HG02571 (cell line): ENCODE measurements around the gene CNKSR2.

Experiments used
- ATAC-seq: cut with Tn5 transposase; IDR thresholded peaks from one replicate; pipeline ENCODE4 v1.9.1; 2021; ENCODE audit warnings: mild to moderate bottlenecking, moderate library complexity; ENCODE audit not compliant: unreplicated experiment

CNKSR2 gene

GRCh38 chrX:21590012-21590776 lies 216.0 kb downstream of the CNKSR2 start:
- no peak for ATAC-seq

GRCh38 chrX:21606002-21606401 lies 231.8 kb downstream of the CNKSR2 start:
- no peak for ATAC-seq

DNA sequence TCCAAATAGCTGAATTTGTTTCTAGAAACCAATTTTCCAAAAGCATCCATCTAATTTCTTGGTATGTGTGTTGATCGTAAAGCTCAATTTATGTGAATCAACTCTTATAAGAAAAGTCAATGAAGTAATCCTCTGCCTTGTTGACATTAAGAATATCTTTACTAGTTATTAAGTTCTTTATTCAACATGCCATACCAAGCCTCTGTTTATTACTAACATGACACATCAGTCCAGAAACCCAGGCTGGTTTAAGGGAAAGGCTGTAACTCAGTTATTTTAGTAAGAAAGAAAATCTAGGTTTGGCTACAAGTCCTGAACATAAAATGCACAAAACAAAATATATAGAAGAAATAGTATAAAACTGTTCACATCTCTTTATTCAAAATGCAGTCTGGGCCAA lies 235.9 kb downstream of the CNKSR2 start:
- ATAC-seq: no peak

DNA sequence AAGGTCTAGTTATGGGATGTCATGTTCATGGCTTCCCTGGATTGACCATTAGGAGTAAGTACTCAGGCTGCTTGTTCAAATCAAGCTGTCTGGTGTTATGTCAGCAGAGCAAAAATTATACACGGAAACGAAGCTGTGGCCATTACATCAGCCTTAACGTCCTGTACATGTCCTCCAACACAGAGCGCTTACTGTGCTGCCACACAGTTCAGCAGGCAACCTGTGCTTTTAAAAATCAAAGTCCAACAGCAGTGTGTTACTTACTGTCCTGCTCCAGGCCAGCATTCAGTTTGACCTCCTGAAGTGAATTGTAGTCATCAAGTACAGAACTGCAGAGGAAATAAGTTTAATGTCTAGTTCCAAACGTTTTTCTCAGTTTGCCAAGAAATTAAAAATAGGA lies 237.9 kb downstream of the CNKSR2 start:
- no peak for ATAC-seq

GRCh38 chrX:21616386-21616785 lies 242.2 kb downstream of the CNKSR2 start:
- no peak for ATAC-seq

- ATAC-seq: no peak
These were observed 246.0 kb downstream of the CNKSR2 start for GRCh38 chrX:21620234-21620633.

DNA sequence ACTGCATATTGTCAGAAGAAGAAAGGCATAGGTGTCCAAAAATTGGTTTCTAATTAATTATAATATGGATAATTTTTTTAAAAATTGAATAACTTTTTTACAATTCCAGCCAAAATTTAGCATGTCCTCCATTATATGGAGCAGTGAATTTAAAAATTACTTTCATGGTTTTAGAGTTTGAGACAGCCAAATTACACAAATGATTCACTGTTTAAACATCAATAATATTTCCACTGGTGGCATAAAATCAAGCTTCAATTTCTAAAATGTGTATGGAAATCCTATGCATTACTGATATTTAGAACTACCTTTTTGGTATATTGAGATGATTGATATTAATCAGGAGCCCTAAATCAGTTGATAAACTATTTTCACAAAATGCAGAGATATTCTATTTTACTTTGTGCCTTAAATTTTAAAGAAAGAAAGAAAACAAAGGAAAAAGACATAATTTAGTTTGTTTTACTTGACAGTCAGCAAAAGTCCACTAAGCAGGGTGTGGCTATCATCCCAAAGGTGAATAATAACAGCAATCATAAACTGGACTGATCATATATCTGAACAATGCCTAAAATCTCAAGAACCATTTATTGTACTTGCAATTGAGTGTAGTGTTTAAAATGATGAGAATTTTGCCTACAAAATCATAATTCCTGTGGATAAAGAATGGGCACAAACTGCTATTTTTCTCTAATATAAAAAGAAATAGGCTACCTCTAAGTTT lies 249.7 kb downstream of the CNKSR2 start:
- ATAC-seq: no peak

- no peak for ATAC-seq
These were observed 257.8 kb downstream of the CNKSR2 start for GRCh38 chrX:21632027-21632426.

GRCh38 chrX:21638311-21638710 lies 264.1 kb downstream of the CNKSR2 start:
- ATAC-seq: no peak

DNA sequence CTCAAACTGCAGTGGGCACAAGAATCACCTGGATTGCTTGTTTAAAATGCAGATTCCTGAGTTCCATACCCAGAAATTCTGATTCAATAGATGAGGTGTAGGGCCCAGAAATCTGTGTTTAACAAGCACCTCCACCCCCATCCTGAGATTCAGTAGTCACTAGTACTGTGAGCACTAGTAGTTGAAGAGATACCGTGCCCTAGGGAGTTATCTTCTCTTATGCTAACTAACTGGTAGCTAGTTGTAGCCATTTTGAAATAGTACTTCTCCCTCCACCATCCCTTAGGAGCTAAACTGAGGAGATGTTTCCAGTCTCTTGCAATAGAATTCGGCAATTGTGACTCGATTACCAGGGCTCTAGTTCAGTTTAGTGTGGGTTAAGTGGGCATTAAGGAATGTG lies 265.6 kb downstream of the CNKSR2 start:
- no peak for ATAC-seq

DNA sequence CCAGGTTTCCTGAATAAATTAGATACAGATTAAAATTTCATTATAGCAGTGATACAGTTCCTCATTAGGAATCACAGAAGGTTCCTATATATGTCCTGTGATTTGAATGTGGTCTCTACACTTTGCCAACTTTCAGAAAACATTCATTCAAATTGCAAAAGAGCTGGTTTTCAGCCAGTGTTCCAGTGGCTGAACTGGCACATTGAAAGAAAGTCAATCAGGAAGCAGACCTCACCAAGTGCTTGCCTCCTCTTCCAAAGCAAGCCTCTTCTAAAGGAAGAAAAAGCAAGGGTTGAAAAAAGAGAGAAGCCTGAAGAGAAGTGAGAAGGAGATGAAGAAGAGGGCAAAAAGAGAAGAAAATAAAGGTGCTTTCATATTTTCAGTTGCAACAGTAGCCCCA lies 271.2 kb downstream of the CNKSR2 start:
- no peak for ATAC-seq

GRCh38 chrX:21645886-21646285 lies 271.7 kb downstream of the CNKSR2 start:
- ATAC-seq: no peak

GRCh38 chrX:21655901-21656586 lies 281.8 kb downstream of the CNKSR2 start:
- ATAC-seq: no peak

- no peak for ATAC-seq
These were observed 282.5 kb downstream of the CNKSR2 start for GRCh38 chrX:21656587-21657317.

- ATAC-seq: no peak
These were observed 283.3 kb downstream of the CNKSR2 start for GRCh38 chrX:21657318-21658151.

DNA sequence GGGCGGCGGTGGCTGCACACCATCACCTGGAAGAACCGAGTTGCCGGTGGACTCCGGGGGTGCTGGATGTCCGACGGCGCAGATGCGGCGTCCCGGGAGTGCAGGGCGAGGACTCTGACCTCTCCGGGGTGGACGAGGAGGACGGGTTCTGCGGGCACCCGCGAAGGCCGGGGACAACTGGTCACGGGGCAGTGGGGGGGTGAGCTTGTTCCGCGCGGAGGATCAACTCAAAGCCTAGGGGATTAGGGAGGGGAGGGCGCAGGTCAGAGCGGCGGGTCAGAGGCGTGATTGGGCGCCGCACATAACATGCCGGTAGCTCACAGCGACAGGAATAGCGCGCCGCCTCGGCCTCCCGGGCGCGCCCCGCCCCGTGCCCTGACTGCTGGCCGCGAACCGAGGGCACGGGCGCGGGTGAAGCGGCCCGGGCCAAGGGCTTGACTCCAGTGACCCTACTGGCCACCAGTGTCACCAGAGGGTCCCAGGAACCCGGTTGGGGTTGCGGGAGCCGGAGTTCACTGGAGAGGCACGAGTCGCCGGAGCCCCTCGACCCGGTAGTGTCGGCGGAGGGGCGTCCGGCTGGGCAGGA lies 284.0 kb downstream of the CNKSR2 start, which contains the start of gene KLHL34:
TSS of gene KLHL34 (minus strand) at position 179 of the 586 bp plus-strand sequence. CDS start 542 bp downstream, outside the sequence.
- no peak for ATAC-seq

DNA sequence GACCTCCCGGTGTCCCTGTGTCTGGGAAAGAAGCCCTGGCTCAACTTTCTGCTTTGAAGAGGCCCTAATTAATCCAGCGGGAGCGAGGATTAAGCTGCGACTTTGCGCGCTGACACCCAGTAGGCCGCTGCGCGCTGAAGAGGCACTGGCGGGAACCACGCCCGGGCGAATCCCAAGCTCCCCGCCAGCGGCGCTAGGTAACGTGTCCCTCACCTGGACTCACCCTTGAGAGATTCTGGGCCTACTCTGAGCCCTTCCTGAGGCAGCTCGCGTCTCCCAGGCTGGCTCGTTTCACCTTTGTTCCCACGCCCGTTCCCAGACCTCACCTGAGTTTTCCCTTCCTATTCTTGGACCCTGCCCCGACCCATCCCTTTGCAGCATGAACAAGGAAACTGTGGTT lies 284.5 kb downstream of the CNKSR2 start:
- no peak for ATAC-seq

- no peak for ATAC-seq
These were observed 285.1 kb downstream of the CNKSR2 start for GRCh38 chrX:21659320-21659719.

DNA sequence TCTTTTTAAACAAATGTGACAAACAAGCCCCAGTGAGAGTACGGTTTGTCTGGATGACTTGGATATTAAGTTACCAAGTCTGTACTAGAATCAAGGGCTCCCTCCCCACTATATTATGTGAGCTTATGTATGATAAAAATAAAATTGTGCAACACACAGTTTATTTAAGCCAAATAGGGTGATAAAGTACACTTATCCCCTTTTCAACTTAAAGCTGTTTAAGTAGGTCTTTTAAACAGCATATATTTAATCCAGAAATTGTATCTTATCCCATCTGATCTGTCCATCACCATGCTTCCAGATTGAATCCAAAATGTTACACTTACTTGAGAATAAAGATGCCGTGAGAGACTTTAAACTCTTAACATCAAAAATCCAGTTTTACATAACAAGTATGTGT lies 285.9 kb downstream of the CNKSR2 start:
- ATAC-seq: no peak

DNA sequence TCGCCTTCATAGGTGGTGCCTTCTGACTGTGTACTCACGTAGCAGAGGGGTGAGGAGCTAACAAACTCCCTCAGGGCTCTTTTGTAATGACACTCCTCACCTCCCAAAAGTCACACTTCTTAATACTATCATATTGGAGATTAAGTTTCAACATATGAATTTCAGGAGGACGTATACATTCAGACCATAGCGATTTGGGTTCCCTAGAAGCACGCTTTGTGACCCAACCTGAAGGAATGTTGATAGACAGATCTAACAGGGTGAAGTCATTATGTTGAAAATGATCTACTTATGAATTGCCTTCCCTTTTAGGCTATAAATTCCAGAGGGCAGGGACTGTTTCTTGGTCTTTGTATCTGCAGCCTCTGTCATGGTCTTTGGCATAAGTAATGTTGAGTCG lies 287.1 kb downstream of the CNKSR2 start:
- ATAC-seq: no peak
